ENCODE measurements around the gene EFCAB11.

GRCh38 chr14:89889626-89890025 lies 64.9 kb downstream of the EFCAB11 start:
- TF ChIP-seq POLR2A (IDR thresholded peaks at IDR 0.05) (no peak), CTCF (IDR thresholded peaks at IDR 0.05) (no peak)
